ENCODE data around the gene MPDZ. TPM values are rescaled to one million over a fixed set of nuclear protein-coding genes. Genes with fewer than 3 reads are reported as not detected.

Gene MPDZ
- total and polyA plus RNA-seq, 9 donors, result 24.6 to 69.2 (median 45.9) TPM

GRCh38 chr9:13083366-13083765 is 196.1 kb downstream of the MPDZ start:
- TF ChIP-seq EP300 (IDR thresholded peaks at IDR 0.05) (no peak), CTCF (IDR thresholded peaks at IDR 0.05) (no peak), POLR2A (IDR thresholded peaks at IDR 0.05) (no peak)
- Histone ChIP-seq H3K27me3 (no peaks in the 10 kb centered on the region), H3K4me3 (no peak overlapping the region), H3K9me3 (no peaks in the 10 kb centered on the region), H3K36me3 (no peaks in the 10 kb centered on the region), H3K27ac (no peak overlapping the region), H3K4me1 (ENCODE audit: insufficient read depth) (no peaks in the 10 kb centered on the region)
- intact Hi-C loops (cut with DNase I), result loop anchor here in 1 of 4 donors (10.0 kb wide), 1 partner anchor 359 kb away; no protein-coding TSS in a partner anchor
- 18 to 31% (median 29%) methylated on average over 2 of the region's 2 CpGs for WGBS, 3 donors
- no peak for DNase-seq

GRCh38 chr9:13082796-13083195 is 196.7 kb downstream of the MPDZ start:
- Histone ChIP-seq H3K27ac (no peak overlapping the region), H3K9me3 (no peaks in the 10 kb centered on the region), H3K27me3 (no peaks in the 10 kb centered on the region), H3K36me3 (no peaks in the 10 kb centered on the region), H3K4me3 (no peak overlapping the region), H3K4me1 (ENCODE audit: insufficient read depth) (no peaks in the 10 kb centered on the region)
- WGBS, 3 donors, result 86 to 93% (median 91%) methylated on average over 2 of the region's 2 CpGs
- intact Hi-C loops (cut with DNase I), result loop anchor here in 1 of 4 donors (10.0 kb wide), 1 partner anchor 358 kb away; no protein-coding TSS in a partner anchor
- DNase-seq, result no peak
- no peak for TF ChIP-seq EP300 (IDR thresholded peaks at IDR 0.05)
- TF ChIP-seq POLR2A (IDR thresholded peaks at IDR 0.05), result no peak
- TF ChIP-seq CTCF (IDR thresholded peaks at IDR 0.05), result no peak

GRCh38 chr9:13078164-13078563 is 201.3 kb downstream of the MPDZ start:
- Histone ChIP-seq H3K4me1 (ENCODE audit: insufficient read depth) (no peaks in the 10 kb centered on the region), H3K36me3 (no peaks in the 10 kb centered on the region), H3K27ac (no peak overlapping the region), H3K4me3 (no peak overlapping the region), H3K9me3 (no peaks in the 10 kb centered on the region), H3K27me3 (no peaks in the 10 kb centered on the region)
- intact Hi-C loops (cut with DNase I), result no loop called here
- TF ChIP-seq POLR2A (IDR thresholded peaks at IDR 0.05), result no peak
- no peak for TF ChIP-seq EP300 (IDR thresholded peaks at IDR 0.05)
- no peak for TF ChIP-seq CTCF (IDR thresholded peaks at IDR 0.05)
- WGBS, 3 donors, result 89 to 94% (median 92%) methylated on average over 1 of the region's 1 CpG
- DNase-seq, result no peak

- intact Hi-C loops (cut with DNase I), result no loop called here
- H3K27me3 ChIP-seq, result no peaks in the 10 kb centered on the region
- H3K9me3 ChIP-seq, result no peaks in the 10 kb centered on the region
- no peaks in the 10 kb centered on the region for H3K36me3 ChIP-seq
- TF ChIP-seq POLR2A (IDR thresholded peaks at IDR 0.05) (no peak), EP300 (IDR thresholded peaks at IDR 0.05) (no peak), CTCF (IDR thresholded peaks at IDR 0.05) (no peak)
- H3K4me1 ChIP-seq (ENCODE audit: insufficient read depth), result no peaks in the 10 kb centered on the region
- no peak for DNase-seq
- no peak overlapping the region for H3K4me3 ChIP-seq
- H3K27ac ChIP-seq, result no peak overlapping the region
Observed at GRCh38 chr9:13076616-13077015, 202.9 kb downstream of the MPDZ start.

- TF ChIP-seq EP300 (IDR thresholded peaks at IDR 0.05) (no peak), POLR2A (IDR thresholded peaks at IDR 0.05) (no peak), CTCF (IDR thresholded peaks at IDR 0.05) (no peak)
- no peak overlapping the region for H3K27ac ChIP-seq
- H3K36me3 ChIP-seq, result no peaks in the 10 kb centered on the region
- no peak overlapping the region for H3K4me3 ChIP-seq
- DNase-seq, result no peak
- H3K9me3 ChIP-seq, result no peaks in the 10 kb centered on the region
- intact Hi-C loops (cut with DNase I), result no loop called here
- no peaks in the 10 kb centered on the region for H3K27me3 ChIP-seq
- no peaks in the 10 kb centered on the region for H3K4me1 ChIP-seq (ENCODE audit: insufficient read depth)
Observed at GRCh38 chr9:13071921-13072320, 207.6 kb downstream of the MPDZ start.
